Hematopoietic multipotent progenitor cell treated with erythropoietin and hydrocortisone succinate and interleukin-3 and kit ligand, for 6 days (in vitro differentiated cells): ENCODE data around the gene CTBP1.

Experiments used
- DNase-seq: peaks from one replicate; pipeline ENCODE4 v3.0.0-alpha.2; 2015

Gene CTBP1

DNA sequence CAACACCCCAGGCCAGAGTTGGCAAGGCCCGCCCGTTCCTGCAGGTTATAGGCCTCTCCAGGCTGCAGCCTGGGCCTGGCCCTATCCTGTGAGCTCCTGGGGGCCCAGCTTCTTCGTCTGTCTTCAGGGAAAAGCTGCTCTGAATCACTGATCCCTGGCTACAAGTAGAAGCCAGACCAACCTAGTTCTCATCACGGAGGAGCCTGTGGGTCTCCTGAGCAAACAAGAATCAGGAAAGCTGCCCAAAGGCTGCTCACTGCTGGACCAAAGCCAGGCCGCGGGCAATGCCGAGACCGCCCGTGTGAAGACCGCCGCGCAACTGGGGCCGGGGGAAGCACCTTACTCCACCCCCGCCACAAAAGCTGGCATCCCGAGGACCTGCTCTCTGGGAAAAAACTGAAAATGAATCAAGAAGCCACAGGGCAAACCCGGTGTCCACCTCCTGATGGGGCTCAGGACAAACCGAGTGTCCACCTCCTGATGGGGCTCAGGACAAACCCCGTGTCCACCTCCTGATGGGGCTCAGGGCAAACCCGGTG is 12.8 kb downstream of the CTBP1 start:
- DNase-seq: no peak

- DNase-seq: no peak
Measured at GRCh38 chr4:1235381-1236102, 13.4 kb downstream of the CTBP1 start.

DNA sequence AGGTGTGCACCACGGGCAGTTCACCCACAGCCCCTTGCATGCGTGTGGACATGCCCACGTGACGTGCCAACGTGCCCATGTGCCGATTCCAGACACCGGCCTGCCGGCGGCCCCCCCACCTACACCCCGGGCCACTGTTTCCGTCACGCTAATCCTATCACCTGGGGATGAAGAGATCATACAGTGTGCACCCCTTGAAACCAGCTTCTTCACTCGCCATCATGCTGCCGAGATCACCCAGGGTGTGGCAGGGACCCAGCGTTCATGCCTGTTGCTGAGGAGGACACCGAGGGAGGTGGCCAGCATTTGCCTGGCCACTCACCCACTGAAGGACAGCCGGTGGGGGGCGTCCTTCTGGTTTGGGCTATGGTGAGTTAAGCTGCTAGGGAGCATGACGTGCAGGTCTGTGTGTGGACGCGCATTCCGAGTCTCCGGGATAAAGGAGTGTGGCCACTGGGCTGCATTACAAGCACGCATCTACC is 14.1 kb downstream of the CTBP1 start:
- no peak for DNase-seq

DNA sequence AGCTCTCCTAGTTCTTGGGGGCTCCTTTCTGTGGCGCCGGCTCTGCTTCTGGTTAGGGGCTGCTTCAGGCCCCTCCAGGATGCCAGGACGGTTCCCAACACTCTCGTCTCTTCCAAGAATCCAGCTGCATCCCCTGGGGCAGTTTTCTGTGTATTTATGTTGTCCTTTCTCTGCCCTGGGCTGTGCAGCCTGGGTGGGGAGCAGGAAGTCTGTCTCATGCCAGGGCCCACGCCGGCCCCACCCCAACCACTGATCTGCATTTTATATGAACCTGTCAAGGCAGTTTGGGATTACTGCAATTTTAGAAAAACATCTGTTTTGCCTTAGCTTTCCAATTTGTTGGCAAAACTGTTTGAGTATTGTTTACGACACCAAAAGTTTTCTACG is 14.6 kb downstream of the CTBP1 start:
- DNase-seq: no peak

GRCh38 chr4:1233641-1234308 is 15.2 kb downstream of the CTBP1 start:
- DNase-seq: no peak

DNA sequence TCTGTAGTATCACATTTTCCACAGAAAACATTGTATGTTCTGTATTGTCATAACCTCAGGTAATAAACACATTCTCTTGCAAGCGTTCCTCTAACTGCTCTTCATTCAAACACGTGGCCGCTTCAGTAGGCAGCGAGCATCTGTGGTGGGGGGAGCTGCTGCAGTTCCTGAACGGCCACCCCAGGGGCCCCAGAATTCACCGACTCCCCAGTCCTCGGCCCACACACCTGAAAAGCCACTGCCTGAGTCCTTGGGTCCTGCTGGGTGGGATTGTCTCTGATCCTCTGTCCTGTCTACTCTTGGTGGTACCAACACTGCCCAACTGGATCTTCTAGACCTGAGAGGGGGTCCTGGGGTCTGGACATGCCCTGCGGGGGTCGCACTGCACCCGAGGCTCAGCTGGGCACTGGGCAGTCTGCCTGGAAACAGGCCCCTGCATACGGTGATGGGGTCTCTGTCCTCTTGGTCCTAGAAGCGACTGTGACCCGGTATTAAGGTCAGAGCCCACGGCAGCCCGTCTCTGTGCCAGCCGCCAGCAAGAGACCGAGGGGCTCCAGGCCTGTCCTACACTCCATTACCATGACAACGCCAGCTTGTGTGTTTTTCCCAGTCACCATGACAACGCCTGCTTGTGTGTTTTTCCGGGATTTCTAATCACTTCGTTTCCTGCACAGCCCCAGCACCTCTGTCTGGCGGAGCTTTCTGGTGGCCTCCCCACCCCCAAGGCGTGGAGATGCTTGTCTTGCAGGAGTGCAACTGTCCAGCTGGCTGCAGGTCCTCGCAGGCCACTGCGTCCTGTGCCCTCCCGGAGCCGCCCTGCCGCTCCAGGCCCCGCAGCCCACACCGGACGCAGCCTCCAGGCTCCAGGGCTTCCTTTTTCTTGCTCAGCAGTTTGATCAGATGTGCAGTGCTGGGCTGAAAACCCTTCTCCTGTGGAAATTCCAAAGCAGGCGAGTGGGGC is 16.0 kb downstream of the CTBP1 start:
- no peak for DNase-seq

- no peak for DNase-seq
Measured at GRCh38 chr4:1231637-1232360, 17.1 kb downstream of the CTBP1 start.

DNA sequence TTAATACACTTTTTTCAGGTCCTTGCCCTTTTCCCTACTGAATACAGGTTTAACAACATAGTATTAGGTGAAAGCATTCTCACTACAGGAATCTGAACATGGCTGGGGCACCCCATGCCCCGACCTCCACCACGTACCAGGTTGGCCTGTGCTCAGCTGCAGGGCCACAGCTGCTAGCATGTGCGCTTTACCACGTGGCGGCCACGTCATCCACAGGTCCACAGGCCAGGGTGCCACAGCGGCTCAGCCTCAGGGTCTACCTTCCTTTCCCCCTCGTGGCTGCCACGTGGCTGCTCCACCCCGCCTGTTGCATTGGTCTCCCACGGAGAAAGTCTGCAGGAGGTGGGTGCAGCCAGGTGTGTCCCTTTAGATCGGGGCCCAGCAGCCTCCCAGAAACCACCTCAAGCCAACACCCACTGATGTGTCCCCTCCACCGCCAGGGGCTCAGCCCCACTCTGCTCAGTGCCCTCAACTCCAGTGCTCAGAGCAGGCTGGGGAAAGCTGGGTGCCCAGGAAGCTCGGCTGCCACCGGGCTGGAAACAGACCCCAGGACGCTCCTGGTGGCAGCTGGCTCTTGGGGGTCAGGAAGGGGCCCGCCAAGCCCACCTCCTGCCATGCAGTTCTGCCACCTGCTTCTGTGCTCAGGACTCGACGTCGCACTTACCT is 17.8 kb downstream of the CTBP1 start:
- DNase-seq: no peak

DNA sequence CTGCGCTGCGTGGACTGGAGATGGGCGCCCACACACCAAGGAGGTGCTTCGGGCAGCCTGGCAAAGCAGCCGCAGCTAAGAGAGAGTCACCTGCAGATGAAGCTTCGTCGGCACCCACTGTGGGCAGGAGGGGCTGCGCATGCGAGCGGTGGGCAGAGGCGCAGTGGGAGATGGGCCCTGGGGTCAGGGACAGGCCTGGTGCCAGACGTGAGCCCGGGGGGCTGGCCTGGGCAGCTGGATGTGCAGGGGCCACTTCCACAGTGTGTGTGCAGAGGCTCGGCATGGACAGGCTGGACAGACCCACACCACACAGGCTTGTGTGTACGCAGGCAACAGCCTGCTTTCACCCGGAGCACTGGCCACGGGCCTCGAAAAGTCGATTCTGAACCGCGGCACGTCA is 18.6 kb downstream of the CTBP1 start:
- DNase-seq: no peak

DNA sequence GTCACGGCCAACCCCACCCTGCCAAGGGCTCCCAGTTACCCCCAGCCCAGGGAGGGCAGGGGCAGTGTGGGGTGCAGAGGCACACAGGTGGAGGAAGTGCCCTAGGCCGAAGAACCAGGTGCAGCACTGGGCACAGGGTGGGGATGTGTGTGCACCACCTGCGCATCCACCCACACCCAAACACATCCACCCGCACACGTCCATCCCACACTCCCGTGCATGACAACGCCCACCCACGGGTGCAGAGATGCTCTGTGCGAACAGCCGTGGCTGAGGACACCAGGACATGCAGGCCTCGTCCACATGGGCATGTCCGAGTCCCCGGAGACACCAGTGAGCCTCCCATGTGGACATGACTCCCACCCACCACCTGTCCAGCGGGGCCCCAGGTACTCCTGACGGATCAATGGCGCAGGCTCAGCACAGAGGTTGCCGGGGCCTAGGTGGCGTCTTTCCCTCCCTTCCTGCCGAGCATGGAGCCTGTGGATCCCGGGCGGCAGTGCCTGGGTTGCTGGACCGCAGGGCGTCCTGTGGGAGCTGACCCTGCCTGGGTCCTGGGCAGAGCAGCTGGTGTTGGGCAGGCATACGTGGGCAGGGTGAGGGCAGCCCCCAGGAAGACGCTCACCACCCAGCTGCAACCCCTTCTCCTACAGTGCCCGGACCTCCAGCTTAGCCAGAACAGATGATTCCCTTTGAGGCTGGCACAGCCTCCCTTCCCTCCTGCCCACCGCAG is 19.6 kb downstream of the CTBP1 start:
- no peak for DNase-seq

- DNase-seq: no peak
Measured at GRCh38 chr4:1227816-1228215, 21.1 kb downstream of the CTBP1 start.

GRCh38 chr4:1226598-1226997 is 22.3 kb downstream of the CTBP1 start:
- no peak for DNase-seq

DNA sequence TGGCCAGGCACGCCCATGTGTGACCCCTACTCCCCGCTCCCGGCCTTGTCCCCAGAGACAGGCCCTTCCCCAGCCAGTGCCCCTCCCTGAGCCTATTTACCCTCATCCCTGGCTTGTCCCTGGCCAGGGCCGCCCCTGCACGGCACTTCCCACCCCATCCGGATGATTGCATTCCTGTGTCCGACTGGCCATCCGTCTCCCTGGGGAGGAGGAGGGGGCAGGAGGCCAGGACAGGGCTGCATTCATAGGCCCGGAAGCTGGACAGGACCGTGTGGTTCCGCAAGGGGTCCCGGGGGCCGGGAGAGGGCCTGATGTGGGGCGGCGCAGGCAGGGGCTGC is 22.8 kb downstream of the CTBP1 start:
- DNase-seq: no peak

DNA sequence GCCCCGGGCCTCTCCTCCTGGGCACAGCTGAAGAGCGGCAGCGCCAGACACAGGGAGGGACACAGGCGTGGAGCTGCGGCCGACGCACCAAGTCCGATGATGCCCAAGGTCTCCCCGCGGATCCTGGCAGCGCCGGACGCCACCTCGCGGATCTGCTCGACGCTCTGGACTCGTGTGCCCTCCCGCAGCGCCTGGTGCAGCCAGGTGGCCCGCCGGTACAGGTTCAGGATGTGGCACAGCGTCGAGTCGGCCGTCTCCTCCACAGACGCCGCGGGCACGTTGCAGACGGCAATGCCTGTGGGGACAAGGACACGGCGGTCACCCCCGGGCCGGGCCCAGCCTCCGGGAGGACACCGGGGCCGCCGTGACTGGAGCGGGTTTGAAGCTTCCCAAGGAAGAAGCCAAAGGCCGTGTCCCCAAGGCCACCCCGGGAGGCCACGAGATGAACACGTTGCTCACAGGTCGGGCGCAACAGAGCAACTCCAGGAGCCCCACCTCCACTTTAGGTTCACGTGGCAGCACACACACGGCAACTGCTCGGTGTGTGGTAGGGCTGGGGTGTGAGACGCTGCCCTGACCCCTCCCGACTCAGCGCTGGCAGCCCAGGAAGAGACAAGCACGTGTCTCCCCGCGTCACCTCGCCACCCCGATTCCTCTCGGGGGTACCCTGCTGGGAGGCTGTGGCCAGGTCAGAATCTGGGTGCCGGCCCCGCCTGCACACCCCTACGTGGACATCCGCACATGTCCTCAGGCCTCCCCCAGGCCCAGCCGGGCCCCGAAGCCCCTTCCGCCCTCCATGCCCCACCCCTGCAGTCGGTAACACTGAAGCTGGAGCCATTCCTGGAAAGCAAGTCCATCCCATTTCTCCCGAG is 23.4 kb downstream of the CTBP1 start:
- no peak for DNase-seq

- DNase-seq: no peak
Measured at GRCh38 chr4:1223841-1224809, 24.8 kb downstream of the CTBP1 start.

GRCh38 chr4:1222938-1223690 is 25.8 kb downstream of the CTBP1 start:
- DNase-seq: no peak

- DNase-seq: no peak
Measured at GRCh38 chr4:1222036-1222789, 26.7 kb downstream of the CTBP1 start.
